MM.1S (cell line): ENCODE results near the gene ELP4.

ENCODE experiments used
- CTCF ChIP-seq: fragments of 300-600 bp; sonication (generic); IDR thresholded peaks from 2 replicates; pipeline ENCODE4 v1.5.1; 2016; ENCODE audit warnings: antibody characterized with exemption, low read length, mixed read lengths
- EZH2 ChIP-seq: fragments of 300-600 bp; sonication (generic); optimal IDR thresholded peaks from 2 replicates; pipeline ENCODE3; 2017; ENCODE audit warnings: low read depth, mild to moderate bottlenecking, antibody characterized with exemption, low read length, mixed read lengths
- EZH2phosphoT487 ChIP-seq: fragments of 300-600 bp; sonication (generic); IDR thresholded peaks from 2 replicates; pipeline ENCODE4 v1.6.1; 2018; ENCODE audit warnings: antibody characterized with exemption, low read length

GRCh38 chr11:31801298-31801702 is 291.7 kb downstream of the ELP4 start:
- TF ChIP-seq CTCF = no peak
- no peak for TF ChIP-seq EZH2phosphoT487
- TF ChIP-seq EZH2 = no peak
